NCI-H526 (cell line): ENCODE measurements around the gene BRCA1.
"Not testable (repeated sequence)": the region's sequence is repeated elsewhere in the genome, so short reads cannot be mapped to it uniquely, and the experiment has no call there.

ENCODE experiments used
- DNase-seq, 2 experiments: peaks; one replicate each; lab custom pipeline; 2025; lab: John Stamatoyannopoulos, UW

The BRCA1 gene

GRCh38 chr17:43125133-43125966, at the start of gene BRCA1:
Gene BRCA1 (minus strand): TSS chr17:43125364. CDS start chr17:43124096, 1,268 bp downstream.
- DNase-seq, result peak; percentile 99

DNA sequence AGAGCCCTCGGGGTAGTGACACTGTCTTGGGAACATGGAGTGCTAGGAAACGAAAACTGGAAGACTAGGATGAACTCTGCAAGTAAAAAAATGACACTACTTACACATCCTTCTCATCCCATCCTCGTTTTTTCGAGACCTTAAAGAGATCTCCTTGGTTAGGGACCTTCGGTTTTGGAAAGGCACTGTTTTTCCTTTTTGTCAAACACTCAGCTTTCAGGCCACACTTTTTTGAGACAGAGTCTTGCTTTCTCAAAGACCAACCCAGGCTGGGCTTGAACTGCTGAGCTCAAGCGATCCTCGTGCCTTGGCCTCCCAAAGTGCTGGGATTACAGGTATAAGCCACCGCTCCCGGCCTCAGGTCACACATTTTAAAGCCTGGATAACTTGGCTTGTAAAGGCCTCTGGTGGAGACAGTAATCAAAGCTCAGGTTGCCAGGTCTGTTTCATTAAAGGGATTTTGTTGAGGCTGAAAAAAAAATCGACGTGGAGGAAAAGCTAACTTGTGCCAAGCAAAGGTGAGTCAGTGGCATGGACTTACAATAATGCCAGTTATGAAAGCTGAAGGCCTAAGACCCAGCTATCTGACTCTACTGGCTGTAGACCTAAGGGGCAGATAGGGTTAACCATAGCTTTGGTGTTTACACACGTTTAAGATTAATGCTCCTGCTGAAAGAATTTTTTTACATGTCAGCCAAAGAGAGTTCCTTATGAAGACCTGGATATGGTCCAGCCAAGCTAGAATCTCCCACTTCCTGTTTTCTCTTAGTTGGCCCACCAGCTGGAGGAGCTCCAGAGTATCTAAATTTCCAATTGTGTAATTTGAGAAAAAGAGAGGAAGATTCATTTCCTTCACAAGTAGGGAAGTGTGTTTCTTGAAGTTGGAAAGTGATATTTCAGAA, 46.7 kb upstream of the BRCA1 start:
- DNase-seq, result peak in 1 of 2 experiments; percentile 41

DNA sequence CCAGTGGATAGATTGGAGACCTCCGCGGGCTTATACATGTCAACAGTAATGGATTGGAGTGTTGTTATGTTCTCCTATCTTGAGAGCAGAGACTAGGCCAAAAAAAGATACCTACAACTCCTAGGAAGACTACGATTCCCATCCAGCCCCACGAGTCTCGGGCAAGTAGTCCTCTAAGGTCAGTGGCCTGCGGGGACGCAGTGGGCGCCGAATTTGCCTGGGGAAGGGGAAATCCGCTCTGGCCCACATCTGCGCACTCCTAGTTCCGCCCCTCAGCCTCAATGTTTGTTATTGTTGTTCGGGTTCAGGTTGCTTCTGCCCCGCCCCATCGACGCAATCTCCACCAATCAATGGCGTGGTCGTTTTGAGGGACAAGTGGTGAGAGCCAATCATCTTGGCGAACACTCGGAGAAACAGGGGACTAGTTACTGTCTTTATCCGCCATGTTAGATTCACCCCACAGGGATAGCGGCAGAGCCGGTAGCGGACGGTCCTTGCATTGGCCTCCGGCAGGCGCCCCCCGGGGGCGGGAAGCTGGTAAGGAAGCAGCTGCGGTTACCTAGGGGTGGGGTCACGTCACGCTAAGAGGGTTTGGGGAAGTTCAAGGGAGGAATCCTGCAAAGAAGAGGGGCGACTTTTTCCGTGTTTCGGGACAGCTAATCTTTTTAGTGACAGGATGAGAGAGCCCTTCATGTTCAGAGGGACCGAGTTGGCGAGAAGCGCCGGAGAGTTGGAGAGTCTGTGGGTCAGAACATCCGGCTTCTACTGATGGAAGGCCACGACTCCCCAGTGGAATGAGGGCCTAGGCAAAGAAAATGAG, 45.8 kb upstream of the BRCA1 start, which contains the start of gene NBR1:
Gene NBR1 (plus strand): TSS at position 449 of the 820 bp plus-strand sequence. CDS start 4,586 bp downstream, outside the sequence.
- DNase-seq, result peak; percentile 97 to 98

DNA sequence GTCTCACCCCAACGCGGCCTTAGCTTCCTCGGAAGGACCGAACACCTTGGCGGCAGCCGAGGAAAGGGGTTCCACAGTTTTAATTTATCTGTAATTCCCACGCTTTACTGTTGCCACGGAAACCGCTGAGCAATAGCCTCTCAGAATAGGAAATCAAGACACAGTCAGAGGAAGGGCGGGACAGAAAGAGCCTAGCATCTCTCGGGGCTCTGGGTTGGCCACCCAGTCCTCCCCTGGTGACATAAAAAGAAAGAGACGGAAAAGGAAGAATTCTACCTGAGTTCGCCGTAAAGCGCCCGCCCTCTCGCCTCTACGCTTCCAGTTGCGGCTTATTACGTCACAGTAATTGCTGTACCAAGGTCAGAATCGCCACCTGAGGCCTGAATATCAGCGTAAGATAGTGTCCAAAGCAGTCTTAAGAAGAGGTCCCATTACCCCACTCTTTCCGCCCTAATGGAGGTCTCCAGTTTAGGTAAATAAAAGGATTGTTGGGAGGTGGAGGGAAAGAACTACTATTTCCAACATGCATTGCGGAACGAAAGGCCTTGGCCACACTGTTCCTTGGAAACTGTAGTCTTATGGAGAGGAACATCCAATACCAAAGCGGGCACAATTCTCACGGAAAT, 45.1 kb upstream of the BRCA1 start:
- DNase-seq, result peak; percentile 95

- peak in 1 of 2 experiments; percentile 45 for DNase-seq
Observed at GRCh38 chr17:43169561-43170139, 44.5 kb upstream of the BRCA1 start.

DNA sequence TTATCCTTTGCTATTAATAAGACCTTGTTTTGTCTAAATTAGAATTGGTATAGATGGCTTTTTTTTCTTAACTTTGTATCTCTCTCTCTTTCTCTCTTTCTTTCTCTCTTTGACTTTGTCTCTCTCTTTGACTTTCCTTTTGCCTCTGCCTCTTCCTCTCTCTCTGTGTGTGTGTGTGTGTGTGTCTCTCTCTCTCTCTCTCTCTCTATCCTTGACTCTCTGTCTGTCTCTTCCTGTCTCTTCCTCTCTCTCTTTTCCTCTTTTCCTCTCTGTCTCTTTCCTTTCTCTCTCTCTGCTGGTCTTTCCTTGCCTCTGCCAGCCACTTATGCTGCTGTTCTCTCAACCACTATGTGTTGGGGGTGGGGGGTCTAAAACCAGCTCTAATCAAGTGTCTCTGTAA, 40.8 kb upstream of the BRCA1 start:
- DNase-seq, result not testable (repeated sequence)

DNA sequence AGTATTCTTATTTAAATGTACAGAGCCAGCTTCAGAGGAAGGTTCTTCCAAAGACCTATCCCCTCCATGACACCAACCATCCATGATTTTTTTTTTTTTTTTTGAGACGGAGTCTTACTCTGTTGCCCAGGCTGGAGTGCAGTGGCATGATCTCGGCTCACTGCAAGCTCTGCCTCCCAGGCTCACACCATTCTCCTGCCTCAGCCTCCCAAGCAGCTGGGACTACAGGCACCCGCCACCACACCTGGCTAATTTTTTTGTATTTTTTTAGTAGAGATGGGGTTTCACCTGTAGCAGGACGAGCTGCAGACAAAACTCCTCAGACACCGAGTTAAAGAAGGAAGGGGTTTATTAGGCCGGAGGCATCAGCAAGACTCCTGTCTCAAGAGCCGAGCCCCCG, 34.8 kb upstream of the BRCA1 start:
- not testable (repeated sequence) for DNase-seq

DNA sequence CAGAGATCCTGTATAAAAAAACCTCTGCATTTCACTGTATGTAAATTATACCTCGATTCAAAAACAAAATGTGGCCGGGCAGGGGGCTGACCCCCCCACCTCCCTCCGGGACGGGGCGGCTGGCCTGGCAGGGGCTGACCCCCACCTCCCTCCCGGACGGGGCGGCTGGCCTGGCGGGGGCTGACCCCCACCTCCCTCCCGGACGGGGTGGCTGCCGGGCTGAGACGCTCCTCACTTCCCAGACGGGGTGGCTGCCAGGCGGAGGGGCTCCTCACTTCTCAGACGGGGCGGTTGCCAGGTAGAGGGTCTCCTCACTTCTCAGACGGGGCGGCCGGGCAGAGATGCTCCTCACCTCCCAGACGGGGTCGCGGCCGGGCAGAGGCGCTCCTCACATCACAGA, 34.1 kb upstream of the BRCA1 start:
- not testable (repeated sequence) for DNase-seq

- DNase-seq, result no peak
Observed at GRCh38 chr17:43155666-43156065, 30.5 kb upstream of the BRCA1 start.

DNA sequence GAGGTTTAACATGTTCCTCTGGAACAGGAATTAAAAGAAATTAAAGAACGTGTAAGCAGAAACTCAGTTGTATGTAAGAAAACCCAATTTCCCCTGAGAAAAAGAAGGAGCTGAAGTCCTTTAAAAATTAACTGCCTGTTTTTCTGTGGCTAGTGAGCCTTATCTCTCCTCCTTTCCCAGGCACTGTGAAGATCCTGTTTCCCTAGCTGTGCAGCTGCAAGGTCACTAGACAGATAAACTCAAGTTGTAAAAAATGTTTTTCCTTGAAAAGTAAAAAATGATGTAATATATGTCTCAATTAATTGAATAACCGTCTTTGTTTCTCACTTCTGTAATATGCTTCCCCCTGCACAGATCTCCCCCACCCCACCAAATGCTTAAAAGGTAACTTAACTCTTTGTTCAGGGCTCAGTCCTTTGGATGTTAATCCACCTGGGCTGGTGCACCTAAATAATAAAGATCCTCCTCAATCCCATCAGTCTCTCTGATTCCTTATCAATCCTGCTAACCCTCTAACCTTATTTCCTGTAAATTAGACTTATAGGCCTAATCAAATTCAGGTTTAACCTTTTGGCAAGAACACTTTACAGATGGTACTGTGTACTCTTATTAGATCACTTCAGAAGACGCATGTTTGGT, 28.2 kb upstream of the BRCA1 start:
- not testable (repeated sequence) for DNase-seq

GRCh38 chr17:43151880-43152456, 26.8 kb upstream of the BRCA1 start:
- no peak for DNase-seq

DNA sequence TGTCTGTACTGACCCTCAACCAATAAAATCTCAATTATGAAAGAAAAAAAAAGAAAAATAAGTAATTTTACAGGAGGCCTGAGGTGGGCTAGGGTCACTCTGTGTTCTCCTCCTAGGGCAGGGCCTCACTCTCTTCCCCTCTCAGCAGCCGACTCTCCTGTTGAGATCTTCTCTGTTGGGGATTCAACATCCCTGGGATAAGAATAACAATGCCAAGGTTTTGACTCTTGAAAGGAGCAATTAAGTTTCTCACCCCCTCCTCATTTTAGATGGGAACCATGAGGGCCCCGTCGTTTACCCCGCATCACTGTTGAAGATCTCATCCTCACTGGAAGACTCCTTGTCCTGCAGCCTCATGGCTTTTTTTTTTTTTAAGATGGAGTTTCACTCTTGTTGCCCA, 21.5 kb upstream of the BRCA1 start:
- DNase-seq, result no peak

DNA sequence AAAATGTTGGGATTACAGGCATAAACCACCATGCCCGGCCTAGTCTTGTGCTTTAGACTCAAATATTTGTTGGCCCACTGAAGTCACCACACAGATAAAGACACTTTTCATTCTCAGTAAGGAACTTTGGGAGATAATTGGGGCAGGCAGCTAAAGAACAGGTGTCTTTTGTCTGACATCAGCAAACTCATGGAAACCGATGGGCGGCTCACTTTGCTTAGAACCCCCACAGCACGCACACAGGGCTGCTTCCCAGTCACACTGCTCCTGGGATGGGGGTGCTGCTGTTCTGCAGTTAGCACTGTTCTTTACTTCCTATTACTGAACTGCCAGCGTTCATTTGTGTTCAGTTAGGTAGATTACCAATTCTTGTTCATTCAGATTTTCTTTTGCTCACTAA, 18.0 kb upstream of the BRCA1 start:
- DNase-seq, result no peak

DNA sequence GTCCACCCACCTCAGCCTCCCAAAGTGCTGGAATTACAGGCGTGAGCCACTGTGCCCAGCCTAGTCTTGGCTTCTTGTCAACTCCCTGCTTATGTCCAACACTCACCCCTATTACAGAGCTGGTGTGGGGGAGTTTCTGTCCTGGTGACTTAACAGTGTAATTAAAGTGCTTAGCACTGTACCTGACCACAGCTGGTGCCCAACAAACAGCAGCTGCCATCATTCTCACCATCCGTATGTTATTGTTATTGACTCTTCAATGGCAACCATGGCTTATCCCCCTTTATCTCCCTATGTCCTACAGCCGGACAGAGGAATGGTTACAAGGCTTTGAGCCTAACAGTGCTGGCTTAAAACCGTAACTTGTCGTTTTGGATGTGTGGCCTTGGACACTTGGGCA, 17.0 kb upstream of the BRCA1 start:
- DNase-seq, result no peak

GRCh38 chr17:43140396-43141332, 15.5 kb upstream of the BRCA1 start:
- no peak for DNase-seq

DNA sequence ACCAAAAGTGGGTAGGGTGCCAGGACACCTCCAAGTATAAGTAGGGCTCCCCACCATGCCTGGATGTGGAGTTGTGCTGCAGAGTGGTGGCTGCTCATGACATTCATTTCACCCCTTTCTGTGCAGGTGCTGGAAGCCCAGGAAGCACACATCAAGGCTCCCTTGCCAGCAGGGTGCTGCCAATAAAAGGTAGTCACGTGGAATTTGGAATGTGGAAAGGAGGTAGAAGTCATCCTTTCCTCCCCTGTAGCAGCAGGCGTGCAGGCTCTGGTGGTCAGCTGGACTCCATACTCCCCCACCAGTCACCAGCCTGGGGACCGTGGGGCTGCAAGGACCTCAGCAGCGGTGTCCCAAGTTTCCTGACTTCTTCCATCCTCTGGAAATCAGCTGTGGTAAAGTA, 13.4 kb upstream of the BRCA1 start:
- DNase-seq, result not testable (repeated sequence)

DNA sequence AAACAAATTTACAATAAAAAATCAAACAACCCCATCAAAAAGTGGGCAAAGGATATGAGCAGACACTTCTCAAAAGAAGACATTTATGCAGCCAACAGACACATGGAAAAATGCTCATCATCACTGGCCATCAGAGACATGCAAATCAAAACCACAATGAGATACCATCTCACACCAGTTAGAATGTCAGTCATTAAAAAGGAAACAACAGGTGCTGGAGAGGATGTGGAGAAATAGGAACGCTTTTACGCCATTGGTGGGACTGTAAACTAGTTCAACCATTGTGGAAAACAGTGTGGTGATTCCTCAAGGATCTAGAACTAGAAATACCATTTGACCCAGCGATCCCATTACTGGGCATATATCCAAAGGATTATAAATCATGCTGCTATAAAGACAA, 11.4 kb upstream of the BRCA1 start:
- DNase-seq, result peak; percentile 42 to 49

DNA sequence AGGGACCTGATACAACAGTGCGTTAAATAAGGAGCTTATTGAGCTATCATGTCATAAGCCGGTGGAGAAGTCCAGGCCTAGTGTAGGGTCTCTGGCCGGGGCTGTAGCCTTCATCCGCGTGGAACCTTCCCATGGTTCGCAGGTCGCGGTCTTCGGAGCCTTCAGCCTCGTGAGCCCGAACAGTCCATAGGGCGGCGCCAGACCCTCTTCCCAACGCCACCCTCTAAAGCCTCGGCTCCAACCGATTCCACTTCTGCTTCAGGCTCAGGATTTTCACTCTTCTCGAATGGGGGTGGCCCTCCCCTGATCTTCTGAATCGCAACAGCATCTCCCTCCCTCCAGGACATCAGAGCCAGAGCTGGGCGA, 10.3 kb upstream of the BRCA1 start:
- DNase-seq, result no peak
